RWPE1 (cell line): ENCODE results near the gene SETBP1.
A peak's percentile ranks its signal among the peaks of the same experiment; 100 is the strongest.

Source experiments
- CTCF ChIA-PET: fragments of 350-600 bp; sonication (Branson Sonifier 250); formaldehyde crosslinking; extraction: SDS; loops from one replicate; lab custom pipeline; 2021; lab: Yijun Ruan, JAX
- POLR2A ChIA-PET: fragments of 400-600 bp; formaldehyde crosslinking; extraction: SDS; loops from one replicate; lab custom pipeline; 2020; ENCODE audit warnings: antibody characterized with exemption; ENCODE audit not compliant: low non-redundant PET; lab: Yijun Ruan, JAX
- DNase-seq: peaks from one replicate; pipeline ENCODE4 v3.0.0; 2012; ENCODE audit warnings: low spot score
- H3K27ac ChIP-seq: fragments of 450-650 bp; 2 replicates; pipeline ENCODE4 v1.5.1; 2017
- TF ChIP-seq, protein P1 (sequence below): fragments of 450-650 bp; conservative IDR thresholded peaks from 2 replicates; pipeline ENCODE4 v1.5.1; 2017; ENCODE audit warnings: low read depth, mild to moderate bottlenecking

The SETBP1 gene

DNA sequence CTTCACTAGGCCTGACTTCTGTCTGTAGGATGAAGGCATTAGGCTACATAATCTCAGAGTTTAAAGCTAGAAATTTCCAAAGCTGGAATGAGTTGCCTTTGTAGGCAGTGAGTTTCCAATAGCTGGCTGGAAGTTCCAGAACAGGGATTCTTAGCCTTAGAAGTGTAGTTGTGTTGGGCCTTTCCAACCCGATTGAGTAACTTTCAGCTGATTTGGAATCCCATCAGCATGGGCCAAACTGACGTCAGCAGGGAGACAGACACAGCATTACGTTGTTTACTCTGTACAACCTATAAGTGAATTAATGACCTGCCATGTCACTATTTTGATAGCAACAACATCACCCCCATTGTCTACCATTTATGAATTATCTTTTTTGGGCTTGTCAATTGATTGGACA is 56.9 kb downstream of the SETBP1 start:
- ChIA-PET CTCF (no interaction called here), POLR2A (no interaction called here)
- no peak overlapping the region for H3K27ac ChIP-seq
- DNase-seq = no peak
- TF ChIP-seq, protein P1, sequence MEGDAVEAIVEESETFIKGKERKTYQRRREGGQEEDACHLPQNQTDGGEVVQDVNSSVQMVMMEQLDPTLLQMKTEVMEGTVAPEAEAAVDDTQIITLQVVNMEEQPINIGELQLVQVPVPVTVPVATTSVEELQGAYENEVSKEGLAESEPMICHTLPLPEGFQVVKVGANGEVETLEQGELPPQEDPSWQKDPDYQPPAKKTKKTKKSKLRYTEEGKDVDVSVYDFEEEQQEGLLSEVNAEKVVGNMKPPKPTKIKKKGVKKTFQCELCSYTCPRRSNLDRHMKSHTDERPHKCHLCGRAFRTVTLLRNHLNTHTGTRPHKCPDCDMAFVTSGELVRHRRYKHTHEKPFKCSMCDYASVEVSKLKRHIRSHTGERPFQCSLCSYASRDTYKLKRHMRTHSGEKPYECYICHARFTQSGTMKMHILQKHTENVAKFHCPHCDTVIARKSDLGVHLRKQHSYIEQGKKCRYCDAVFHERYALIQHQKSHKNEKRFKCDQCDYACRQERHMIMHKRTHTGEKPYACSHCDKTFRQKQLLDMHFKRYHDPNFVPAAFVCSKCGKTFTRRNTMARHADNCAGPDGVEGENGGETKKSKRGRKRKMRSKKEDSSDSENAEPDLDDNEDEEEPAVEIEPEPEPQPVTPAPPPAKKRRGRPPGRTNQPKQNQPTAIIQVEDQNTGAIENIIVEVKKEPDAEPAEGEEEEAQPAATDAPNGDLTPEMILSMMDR = no peak

DNA sequence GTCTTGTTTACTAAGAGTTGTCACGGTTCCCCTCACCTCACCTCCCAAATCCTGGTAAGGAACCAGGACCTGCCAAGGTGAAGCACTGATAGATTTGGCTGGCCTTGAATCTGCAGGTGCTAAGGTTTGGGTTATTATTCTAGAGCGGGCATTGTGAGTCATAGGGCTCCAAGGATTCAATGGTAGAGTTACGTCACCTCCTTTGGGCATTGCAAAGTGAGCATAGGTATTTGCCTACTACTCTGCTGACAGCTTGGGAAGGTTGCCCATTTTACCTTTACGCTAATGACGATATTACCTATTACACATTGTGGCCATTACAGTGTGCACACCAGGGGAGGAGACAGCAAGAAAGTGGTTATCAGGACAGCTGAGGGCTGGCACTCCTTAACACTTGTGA is 59.3 kb downstream of the SETBP1 start:
- DNase-seq = peak; percentile 73
- POLR2A ChIA-PET = no interaction called here
- H3K27ac ChIP-seq = no peak overlapping the region
- TF ChIP-seq, protein P1 = no peak
- CTCF ChIA-PET = interaction anchor here (1.1 kb wide), 1 partner anchor 60 kb away, joined by 4 read pairs; no protein-coding TSS in a partner anchor

DNA sequence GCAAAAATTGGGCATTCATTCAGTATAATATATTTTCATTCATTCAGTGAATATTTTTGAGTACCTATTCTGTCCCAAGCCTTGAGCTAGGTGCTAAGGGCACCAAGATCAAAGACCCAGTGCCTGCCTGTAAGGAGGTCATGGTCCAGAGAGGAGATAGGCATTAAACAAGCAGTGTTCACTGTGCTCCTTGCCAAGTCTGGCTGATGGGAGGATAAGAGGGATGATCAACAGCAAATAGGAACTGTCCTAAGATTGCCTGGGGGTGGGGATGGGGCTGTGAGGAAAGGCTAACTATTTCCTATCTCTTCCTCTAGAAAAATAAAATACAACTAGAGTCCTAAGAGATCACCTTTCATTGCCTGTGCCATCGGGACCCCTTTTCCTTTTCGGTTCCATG is 60.4 kb downstream of the SETBP1 start:
- CTCF ChIA-PET = interaction anchor here (1.1 kb wide), 1 partner anchor 61 kb away, joined by 4 read pairs; no protein-coding TSS in a partner anchor
- TF ChIP-seq, protein P1 = no peak
- DNase-seq = no peak

DNA sequence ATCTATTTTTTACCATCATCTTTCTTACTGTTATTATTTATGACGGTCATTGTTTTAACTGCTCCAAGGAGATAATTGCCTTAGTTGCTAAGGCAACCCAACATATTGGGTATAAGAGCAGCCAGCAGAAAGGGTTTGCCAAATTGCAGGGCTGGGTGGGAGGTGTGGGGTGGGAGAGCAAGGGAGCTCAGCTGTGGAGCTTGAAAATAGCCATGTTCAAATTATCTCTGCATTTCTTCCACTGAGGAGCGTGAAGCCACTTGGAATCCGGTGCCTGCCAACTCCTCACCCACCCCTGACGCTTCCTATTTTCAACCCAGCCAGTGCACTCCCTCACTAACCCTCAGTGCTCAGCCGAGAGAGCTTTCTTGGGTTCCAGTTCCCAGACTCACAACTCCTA is 60.8 kb downstream of the SETBP1 start:
- no peak for DNase-seq
- no peak overlapping the region for H3K27ac ChIP-seq
- TF ChIP-seq, protein P1 = no peak
- ChIA-PET CTCF (no interaction called here), POLR2A (no interaction called here)

More for the DNA sequence above, 60.4 kb downstream of the SETBP1 start:
- no peak overlapping the region for H3K27ac ChIP-seq
- POLR2A ChIA-PET = no interaction called here

DNA sequence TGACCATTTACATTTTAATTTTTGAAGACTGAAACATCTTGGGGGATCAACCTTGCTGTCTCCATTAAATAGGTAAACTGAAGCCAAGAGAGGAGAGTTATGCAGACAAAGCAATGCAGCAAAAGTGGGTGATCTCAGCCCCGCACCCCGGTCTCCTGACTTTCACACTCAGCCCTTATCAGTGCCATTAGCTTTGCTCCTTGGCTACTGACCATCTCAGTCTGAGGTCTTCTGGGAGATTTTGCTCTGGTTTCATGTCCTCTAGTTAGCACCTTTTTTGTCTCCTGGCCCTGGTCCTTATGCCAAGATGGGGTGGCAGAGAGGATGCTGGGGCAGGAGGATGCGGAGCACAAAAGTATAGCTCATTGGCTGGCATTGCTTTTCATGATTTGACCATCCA is 61.4 kb downstream of the SETBP1 start:
- no peak overlapping the region for H3K27ac ChIP-seq
- TF ChIP-seq, protein P1 = no peak
- ChIA-PET POLR2A (no interaction called here), CTCF (interaction anchor here (0.6 kb wide), 1 partner anchor 644 kb away, joined by 4 read pairs; no protein-coding TSS in a partner anchor)
- DNase-seq = no peak

DNA sequence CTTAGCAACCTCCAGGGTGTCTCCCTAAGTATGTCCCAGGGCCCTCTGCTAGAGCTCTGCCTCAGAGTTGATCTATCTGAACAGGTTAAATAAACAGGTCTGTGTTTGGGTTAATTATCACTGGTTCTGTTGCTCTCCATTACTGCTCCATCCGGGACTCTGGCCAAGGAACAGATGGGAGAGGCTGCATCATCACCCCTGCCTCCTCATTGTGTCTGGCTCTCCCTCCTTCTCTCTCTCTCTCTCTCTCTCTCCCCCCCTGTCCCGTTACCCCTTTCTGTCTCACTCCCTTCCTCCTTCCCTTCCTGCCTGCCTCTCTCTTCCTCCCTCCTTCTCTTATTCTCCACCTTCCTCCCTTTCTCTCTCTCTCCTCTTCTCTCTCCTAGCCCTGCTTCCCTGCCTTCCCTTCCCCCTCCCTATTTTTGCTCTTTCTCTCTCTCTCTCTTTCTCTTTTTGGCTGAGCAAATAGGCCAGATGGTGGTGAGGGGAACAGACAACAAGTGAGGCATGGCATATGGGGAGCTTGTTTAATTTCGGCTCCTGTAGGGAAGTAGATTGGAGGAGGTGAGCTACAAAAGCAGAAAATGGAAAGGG is 62.1 kb downstream of the SETBP1 start:
- CTCF ChIA-PET = interaction anchor here (0.6 kb wide), 1 partner anchor 644 kb away, joined by 4 read pairs; no protein-coding TSS in a partner anchor
- TF ChIP-seq, protein P1 = no peak
- DNase-seq = no peak
- no peak overlapping the region for H3K27ac ChIP-seq
- POLR2A ChIA-PET = no interaction called here
